ENCODE data around the gene FXYD1. TPM values are rescaled to one million over a fixed set of nuclear protein-coding genes. Genes with fewer than 3 reads are reported as not detected.
A peak's percentile ranks its signal among the peaks of the same experiment; 100 is the strongest.

FXYD1 gene
- total RNA-seq, 1 donor from 2014 or later, result not detected

- no peak for DNase-seq
Observed at GRCh38 chr19:35165200-35166058, 26.8 kb downstream of the FXYD1 start.

GRCh38 chr19:35166100-35167063, 27.8 kb downstream of the FXYD1 start:
- DNase-seq, result no peak

GRCh38 chr19:35167251-35168119, 28.9 kb downstream of the FXYD1 start:
- DNase-seq, result no peak

GRCh38 chr19:35168196-35168595, 29.6 kb downstream of the FXYD1 start:
- DNase-seq, result no peak

GRCh38 chr19:35169221-35169995, 30.8 kb downstream of the FXYD1 start:
- DNase-seq, result no peak

GRCh38 chr19:35170359-35171061, 31.9 kb downstream of the FXYD1 start:
- no peak for DNase-seq

GRCh38 chr19:35171730-35172129, 33.1 kb downstream of the FXYD1 start:
- peak; percentile 9 for DNase-seq

GRCh38 chr19:35174226-35174625, 35.6 kb downstream of the FXYD1 start:
- DNase-seq, result no peak

- DNase-seq, result no peak
Observed at GRCh38 chr19:35176181-35176570, 37.6 kb downstream of the FXYD1 start.

GRCh38 chr19:35177377-35178274, 39.0 kb downstream of the FXYD1 start:
- no peak for DNase-seq

- no peak for DNase-seq
Observed at GRCh38 chr19:35178701-35179100, 40.1 kb downstream of the FXYD1 start.

GRCh38 chr19:35179830-35180229, 41.2 kb downstream of the FXYD1 start:
- DNase-seq, result no peak

- no peak for DNase-seq
Observed at GRCh38 chr19:35181387-35181786, 42.8 kb downstream of the FXYD1 start.

- no peak for DNase-seq
Observed at GRCh38 chr19:35184267-35184666, 45.6 kb downstream of the FXYD1 start.

- DNase-seq, result no peak
Observed at GRCh38 chr19:35184884-35185283, 46.3 kb downstream of the FXYD1 start.

Data from dermis blood vessel endothelial cell (primary cell).